ENCODE data around the gene ALKBH6. TPM values are rescaled to one million over a fixed set of nuclear protein-coding genes. Genes with fewer than 3 reads are reported as not detected.

The ALKBH6 gene
- total and polyA plus RNA-seq, 2 of the 13 experiments (the other 11 are each of a cell fraction or from before 2014, with no cell fraction given): 13.7 to 18.1 TPM

DNA sequence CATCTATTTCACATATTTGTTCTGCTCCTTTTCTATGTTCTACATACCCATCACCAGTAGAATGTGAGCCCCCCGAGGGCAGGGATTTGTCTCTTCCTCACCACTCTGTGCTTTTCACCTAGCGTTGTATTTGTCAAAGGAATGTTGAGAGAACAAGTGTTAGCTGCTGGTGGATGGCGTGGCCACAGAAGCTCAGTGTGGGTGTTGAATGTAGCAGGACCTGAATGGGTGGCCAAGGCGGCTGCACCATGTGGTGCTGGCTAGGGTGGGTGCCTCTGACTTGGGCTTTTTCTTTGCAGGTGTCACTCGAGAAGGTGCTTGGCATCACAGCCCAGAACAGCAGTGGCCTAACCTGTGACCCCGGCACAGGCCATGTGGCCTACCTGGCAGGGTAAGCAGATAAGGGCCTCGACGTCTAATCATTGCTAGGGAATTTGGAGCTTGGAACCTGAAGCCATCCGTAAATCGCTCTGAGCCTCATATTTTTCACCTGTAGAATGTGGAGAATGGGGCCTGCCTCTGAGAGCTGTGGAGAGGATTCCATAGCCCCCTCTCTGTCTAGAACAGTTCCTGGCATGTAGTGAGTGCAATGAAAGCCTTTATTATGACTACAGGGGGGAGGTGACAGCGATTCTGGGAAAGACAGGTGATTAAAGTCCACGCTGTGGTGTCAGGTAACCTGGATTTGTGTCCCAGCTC, 44.6 kb upstream of the ALKBH6 start (continued):
- TF ChIP-seq HNF1A (IDR thresholded peaks at IDR 0.05; ENCODE audit: low read depth): no peak
- peak; percentile 25; the same call in 1 of the 2 replicates for TF ChIP-seq HNF1A (CRISPR knock-in tag; IDR thresholded peaks at IDR 0.05; ENCODE audit: borderline replicate concordance)
- peak; percentile 59; the same call in 1 of the 2 replicates for TF ChIP-seq ZNF224 (CRISPR knock-in tag; IDR thresholded peaks at IDR 0.05)
- no peak for TF ChIP-seq ZNF883 (CRISPR knock-in tag; IDR thresholded peaks at IDR 0.05; ENCODE audit: not compliant biosample characterization)
- TF ChIP-seq RXRB (CRISPR knock-in tag; IDR thresholded peaks at IDR 0.05; ENCODE audit: borderline replicate concordance): no peak
- TF ChIP-seq TGIF2 (CRISPR knock-in tag; IDR thresholded peaks at IDR 0.05): peak; percentile 72; the same call in 1 of the 2 replicates
- TF ChIP-seq, protein P1, sequence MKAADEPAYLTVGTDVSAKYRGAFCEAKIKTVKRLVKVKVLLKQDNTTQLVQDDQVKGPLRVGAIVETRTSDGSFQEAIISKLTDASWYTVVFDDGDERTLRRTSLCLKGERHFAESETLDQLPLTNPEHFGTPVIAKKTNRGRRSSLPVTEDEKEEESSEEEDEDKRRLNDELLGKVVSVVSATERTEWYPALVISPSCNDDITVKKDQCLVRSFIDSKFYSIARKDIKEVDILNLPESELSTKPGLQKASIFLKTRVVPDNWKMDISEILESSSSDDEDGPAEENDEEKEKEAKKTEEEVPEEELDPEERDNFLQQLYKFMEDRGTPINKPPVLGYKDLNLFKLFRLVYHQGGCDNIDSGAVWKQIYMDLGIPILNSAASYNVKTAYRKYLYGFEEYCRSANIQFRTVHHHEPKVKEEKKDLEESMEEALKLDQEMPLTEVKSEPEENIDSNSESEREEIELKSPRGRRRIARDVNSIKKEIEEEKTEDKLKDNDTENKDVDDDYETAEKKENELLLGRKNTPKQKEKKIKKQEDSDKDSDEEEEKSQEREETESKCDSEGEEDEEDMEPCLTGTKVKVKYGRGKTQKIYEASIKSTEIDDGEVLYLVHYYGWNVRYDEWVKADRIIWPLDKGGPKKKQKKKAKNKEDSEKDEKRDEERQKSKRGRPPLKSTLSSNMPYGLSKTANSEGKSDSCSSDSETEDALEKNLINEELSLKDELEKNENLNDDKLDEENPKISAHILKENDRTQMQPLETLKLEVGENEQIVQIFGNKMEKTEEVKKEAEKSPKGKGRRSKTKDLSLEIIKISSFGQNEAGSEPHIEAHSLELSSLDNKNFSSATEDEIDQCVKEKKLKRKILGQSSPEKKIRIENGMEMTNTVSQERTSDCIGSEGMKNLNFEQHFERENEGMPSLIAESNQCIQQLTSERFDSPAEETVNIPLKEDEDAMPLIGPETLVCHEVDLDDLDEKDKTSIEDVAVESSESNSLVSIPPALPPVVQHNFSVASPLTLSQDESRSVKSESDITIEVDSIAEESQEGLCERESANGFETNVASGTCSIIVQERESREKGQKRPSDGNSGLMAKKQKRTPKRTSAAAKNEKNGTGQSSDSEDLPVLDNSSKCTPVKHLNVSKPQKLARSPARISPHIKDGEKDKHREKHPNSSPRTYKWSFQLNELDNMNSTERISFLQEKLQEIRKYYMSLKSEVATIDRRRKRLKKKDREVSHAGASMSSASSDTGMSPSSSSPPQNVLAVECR (CRISPR knock-in tag; IDR thresholded peaks at IDR 0.05; ENCODE audit: borderline replicate concordance): peak; percentile 23; the same call in 1 of the 2 replicates
- no peak for TF ChIP-seq SOX13 (IDR thresholded peaks at IDR 0.05)
- TF ChIP-seq SOX13 (CRISPR knock-in tag; conservative IDR thresholded peaks at IDR 0.05 in 1 of 2, IDR thresholded peaks at IDR 0.05 in 1 of 2): peak in 1 of 2 experiments; percentile 58; a peak in 2 of 4 replicates
- TF ChIP-seq ASH2L (IDR thresholded peaks at IDR 0.05; ENCODE audit: insufficient read length, low read depth, low read length): peak; percentile 61
- peak; percentile 86 for TF ChIP-seq PHF21A (CRISPR knock-in tag; IDR thresholded peaks at IDR 0.05)
- TF ChIP-seq DMAP1 (CRISPR knock-in tag; IDR thresholded peaks at IDR 0.05): peak; percentile 31; the same call in 1 of the 2 replicates
- peak; percentile 52; the same call in 1 of the 2 replicates for TF ChIP-seq SALL1 (CRISPR knock-in tag; IDR thresholded peaks at IDR 0.05)
- peak; percentile 59 for TF ChIP-seq SKI (IDR thresholded peaks at IDR 0.05; ENCODE audit: partially characterized antibody)
- no peak for TF ChIP-seq KLF6 (CRISPR knock-in tag; IDR thresholded peaks at IDR 0.05)
- TF ChIP-seq AKNA (CRISPR knock-in tag; IDR thresholded peaks at IDR 0.05; ENCODE audit: borderline replicate concordance): no peak

All from HepG2 (cell line).